ENCODE results near the gene GPRIN3.

GRCh38 chr4:89334311-89334710 is 26.7 kb upstream of the GPRIN3 start:
- TF ChIP-seq EGR2 (tag by site-specific recombination; IDR thresholded peaks at IDR 0.05; ENCODE audit: low read depth) (no peak), CTCF (tag by site-specific recombination; IDR thresholded peaks at IDR 0.05) (no peak), TRIM28 (IDR thresholded peaks at IDR 0.05; ENCODE audit: borderline replicate concordance, low read length) (no peak), KLF7 (tag by site-specific recombination; IDR thresholded peaks at IDR 0.05; ENCODE audit: borderline replicate concordance) (no peak), ZNF394 (tag by site-specific recombination; IDR thresholded peaks at IDR 0.05; ENCODE audit: borderline replicate concordance) (no peak), YY1 (tag by site-specific recombination; IDR thresholded peaks at IDR 0.05) (no peak), ZNF121 (tag by site-specific recombination; IDR thresholded peaks at IDR 0.05) (no peak), ZNF561 (tag by site-specific recombination; IDR thresholded peaks at IDR 0.05; ENCODE audit: borderline replicate concordance) (no peak), ZNF76 (tag by site-specific recombination; IDR thresholded peaks at IDR 0.05; ENCODE audit: borderline replicate concordance, low read depth) (no peak), ZNF37A (tag by site-specific recombination; IDR thresholded peaks at IDR 0.05) (no peak), SP2 (tag by site-specific recombination; IDR thresholded peaks at IDR 0.05) (no peak)

Measured in HEK293 (cell line).